ENCODE data around the gene PPP2R1B. TPM values are rescaled to one million over a fixed set of nuclear protein-coding genes. Genes with fewer than 3 reads are reported as not detected.
A peak's percentile ranks its signal among the peaks of the same experiment; 100 is the strongest.

PPP2R1B gene
- total RNA-seq, 8 experiments from 2014 or later, result 11.8 to 43.7 (median 19.4) TPM

DNA sequence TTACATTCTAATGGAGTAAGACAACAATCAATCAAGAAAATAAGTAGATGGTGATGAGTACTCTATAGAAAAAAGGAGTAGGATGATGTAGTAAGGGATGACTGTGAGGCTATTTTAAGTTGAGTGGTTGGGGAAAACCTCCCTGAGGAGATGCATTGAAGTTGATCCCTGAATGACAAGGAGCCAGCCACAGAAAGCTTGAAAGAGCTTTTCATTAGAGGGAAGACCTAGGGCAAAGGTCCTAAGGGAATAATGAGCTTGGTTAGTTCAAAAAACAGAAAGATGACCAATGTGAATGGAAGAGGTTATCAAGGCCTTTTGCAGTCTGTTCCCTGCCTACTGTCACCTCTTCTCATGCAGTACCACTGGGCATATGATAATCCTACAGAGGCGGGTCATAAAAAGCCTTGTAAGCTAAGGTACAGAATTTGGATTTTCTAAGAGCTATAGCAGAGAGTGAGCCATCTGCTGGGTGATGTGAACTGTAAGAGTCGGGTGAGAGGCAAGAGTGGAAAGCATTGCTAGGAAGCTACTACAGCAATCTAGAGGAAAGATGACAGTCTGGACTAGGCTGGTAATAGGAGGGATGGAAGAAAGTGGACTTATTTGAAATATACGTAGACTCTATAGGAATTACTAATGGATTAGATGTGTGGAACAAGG is 3.1 kb downstream of the PPP2R1B start:
- ATAC-seq (replicated peaks in 6 of 8), result peak in 1 of 8 experiments; percentile 5
- 23 to 93% (median 80%) methylated on average over 1 to 2 of the region's 3 CpGs; no CpG with 5 or more reads in 5 of the 10 experiments for WGBS, 10 experiments
- H3K4me3 ChIP-seq, result no peak overlapping the region
- H3K27ac ChIP-seq, result no peak overlapping the region
- in situ Hi-C loops (cut with MboI; ENCODE audit: low pct_unique_long_range_greater_than_20kb in 2 of 9, low sequenced_read_pairs in 9 of 9, unreplicated experiment in 9 of 9), result loop anchor here in 3 of 9 experiments (10.0 to 25.0 kb wide), 5 partner anchors 82 to 301 kb away; partner anchors contain the start of gene SIK2 (in 1 of the 3)
- H3K4me1 ChIP-seq (replicated peaks in 1 of 2), result peaks cover 23% of the 10 kb centered on the region in 2 donors

DNA sequence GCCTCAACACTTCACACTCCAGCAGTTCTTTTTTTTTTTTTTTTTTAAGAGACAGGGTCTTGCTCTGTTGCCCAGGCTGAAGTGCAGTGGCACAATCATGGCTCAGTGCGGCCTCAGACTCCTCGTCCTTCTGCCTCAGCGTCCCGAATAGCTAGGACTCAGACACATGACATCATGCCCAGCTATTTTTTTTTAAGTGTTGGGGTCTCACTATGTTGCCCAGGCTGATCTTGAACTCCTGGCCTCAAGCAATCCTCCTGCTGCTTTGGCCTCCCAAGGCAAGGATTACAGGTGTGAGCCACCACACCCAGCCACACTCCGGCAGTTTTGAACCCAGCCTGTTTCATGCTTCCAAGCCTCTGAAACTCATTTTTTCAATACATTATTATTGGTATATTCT is 3.7 kb downstream of the PPP2R1B start:
- in situ Hi-C loops (cut with MboI; ENCODE audit: low pct_unique_long_range_greater_than_20kb in 2 of 9, low sequenced_read_pairs in 9 of 9, unreplicated experiment in 9 of 9), result loop anchor here in 3 of 9 experiments (10.0 to 25.0 kb wide), 5 partner anchors 82 to 300 kb away; partner anchors contain the start of gene SIK2 (in 1 of the 3)
- H3K4me3 ChIP-seq, result no peak overlapping the region
- 78 to 100% (median 100%) methylated on average over 2 to 5 of the region's 5 CpGs; no CpG with 5 or more reads in 3 of the 10 experiments for WGBS, 10 experiments
- ATAC-seq (replicated peaks in 6 of 8), result no peak
- no peak overlapping the region for H3K27ac ChIP-seq
- H3K4me1 ChIP-seq (replicated peaks in 1 of 2), result peaks cover 23% of the 10 kb centered on the region in 2 donors

DNA sequence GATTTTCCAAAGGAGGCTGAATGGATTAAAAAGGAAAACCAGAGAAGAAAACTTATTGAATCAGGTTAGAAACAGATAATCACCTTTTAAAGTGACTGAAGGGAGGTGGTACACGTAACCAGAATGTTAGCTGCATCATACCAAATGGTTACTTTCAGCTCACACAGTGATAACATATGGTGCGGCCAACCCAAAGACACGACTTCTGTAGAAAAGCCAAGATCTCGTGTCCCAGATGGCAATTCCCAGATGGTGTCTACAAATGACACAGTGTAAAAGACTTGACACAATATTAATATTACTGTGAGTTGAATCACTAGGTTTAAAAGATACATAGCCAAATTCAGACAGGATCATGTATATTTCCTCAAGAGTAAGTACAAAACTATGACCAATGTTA is 5.2 kb downstream of the PPP2R1B start:
- no peak for ATAC-seq (replicated peaks in 6 of 8)
- in situ Hi-C loops (cut with MboI; ENCODE audit: low pct_unique_long_range_greater_than_20kb in 2 of 9, low sequenced_read_pairs in 9 of 9, unreplicated experiment in 9 of 9), result loop anchor here in 3 of 9 experiments (10.0 to 25.0 kb wide), 5 partner anchors 84 to 299 kb away; partner anchors contain the start of gene SIK2 (in 1 of the 3)
- Histone ChIP-seq H3K4me3 (no peak overlapping the region), H3K4me1 (replicated peaks in 1 of 2) (peaks cover 17 to 20% of the 10 kb centered on the region in 2 donors), H3K27ac (no peak overlapping the region)
- WGBS, 10 experiments, result 40 to 100% (median 80%) methylated on average over 1 to 4 of the region's 4 CpGs; no CpG with 5 or more reads in 1 of the 10 experiments

DNA sequence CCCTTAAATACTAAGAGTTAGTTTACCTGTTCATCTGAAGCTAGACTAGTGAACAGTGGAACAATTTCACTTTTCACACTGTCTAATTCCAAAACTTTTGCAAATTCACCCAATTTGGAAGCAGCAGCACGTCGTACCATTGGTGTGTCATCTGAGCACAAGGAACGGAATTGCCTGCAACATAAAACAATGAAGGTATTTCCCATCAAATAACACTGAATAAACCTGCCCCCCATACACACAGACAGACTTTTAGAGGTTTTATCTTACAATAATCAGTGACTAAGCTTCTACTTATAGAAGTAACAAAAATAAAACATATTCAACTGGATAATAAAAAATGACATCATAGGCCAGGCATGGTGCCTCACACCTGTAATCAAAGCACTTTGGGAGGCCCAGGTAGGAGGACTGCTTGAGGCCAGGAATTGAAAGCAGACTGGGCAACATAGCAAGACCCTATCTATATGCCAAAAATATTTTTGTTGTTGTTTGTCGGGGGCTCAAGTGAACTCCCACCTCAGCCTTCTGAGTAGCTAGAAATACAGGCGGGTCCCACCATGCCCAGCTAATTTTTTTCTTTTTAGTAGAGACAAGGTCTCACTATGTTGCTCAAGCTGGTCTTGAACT is 6.3 kb downstream of the PPP2R1B start:
- WGBS, 10 experiments, result 71 to 100% (median 94%) methylated on average over 1 to 5 of the region's 5 CpGs; no CpG with 5 or more reads in 1 of the 10 experiments
- in situ Hi-C loops (cut with MboI; ENCODE audit: low pct_unique_long_range_greater_than_20kb in 2 of 9, low sequenced_read_pairs in 9 of 9, unreplicated experiment in 9 of 9), result loop anchor here in 3 of 9 experiments (10.0 to 25.0 kb wide), 5 partner anchors 85 to 298 kb away; partner anchors contain the start of gene SIK2 (in 1 of the 3)

DNA sequence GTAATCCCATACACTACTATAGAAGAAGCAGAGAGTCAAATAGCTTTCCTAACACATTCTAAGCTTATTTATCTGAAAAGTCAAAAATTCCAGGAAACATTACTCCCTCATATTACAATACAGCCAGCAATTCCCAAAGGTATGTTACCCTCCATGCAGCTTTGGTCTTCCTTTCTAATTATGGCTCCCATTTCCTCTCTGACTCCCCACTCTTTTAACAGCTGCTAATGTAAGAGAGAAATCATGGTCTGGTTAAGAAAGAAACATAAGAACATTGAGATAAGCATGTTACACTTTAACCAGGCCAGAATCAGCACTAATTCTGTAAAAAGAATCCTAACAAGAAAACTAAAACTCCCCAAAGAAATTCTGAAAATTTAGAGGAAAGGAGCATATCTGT is 6.8 kb downstream of the PPP2R1B start:
- in situ Hi-C loops (cut with MboI; ENCODE audit: low pct_unique_long_range_greater_than_20kb in 2 of 9, low sequenced_read_pairs in 9 of 9, unreplicated experiment in 9 of 9), result loop anchor here in 2 of 9 experiments (25.0 kb wide), 2 partner anchors 172 to 297 kb away; no protein-coding TSS in a partner anchor
- H3K4me1 ChIP-seq (replicated peaks in 1 of 2), result peaks cover 10 to 11% of the 10 kb centered on the region in 2 donors
- H3K4me3 ChIP-seq, result no peak overlapping the region
- ATAC-seq (replicated peaks in 6 of 8), result no peak
- no peak overlapping the region for H3K27ac ChIP-seq

More for the DNA sequence above, 6.3 kb downstream of the PPP2R1B start:
- H3K27ac ChIP-seq, result no peak overlapping the region
- ATAC-seq (replicated peaks in 6 of 8), result no peak
- H3K4me3 ChIP-seq, result no peak overlapping the region
- peaks cover 15 to 17% of the 10 kb centered on the region in 2 donors for H3K4me1 ChIP-seq (replicated peaks in 1 of 2)

DNA sequence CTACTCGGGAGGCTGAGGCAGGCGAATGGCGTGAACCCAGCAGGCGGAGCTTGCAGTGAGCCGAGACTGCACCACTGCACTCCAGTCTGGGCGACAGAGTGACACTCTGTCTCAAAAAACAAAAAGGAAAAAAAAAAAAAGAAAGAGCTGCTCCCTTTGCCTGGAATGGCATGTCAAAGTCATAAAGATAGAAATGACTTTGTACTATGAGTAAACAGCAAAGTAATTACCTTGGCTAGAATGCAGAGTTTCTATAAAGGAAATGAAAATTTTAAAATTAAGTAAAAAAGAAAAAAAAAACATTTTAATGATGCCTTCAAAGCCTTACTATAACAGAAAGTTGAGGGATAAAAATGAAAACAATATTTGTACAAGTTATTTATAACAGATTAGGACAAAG is 10.1 kb downstream of the PPP2R1B start:
- WGBS, 10 experiments, result 92 to 100% (median 96%) methylated on average over 1 to 6 of the region's 6 CpGs; no CpG with 5 or more reads in 3 of the 10 experiments
- Histone ChIP-seq H3K27ac (no peak overlapping the region), H3K4me1 (replicated peaks in 1 of 2) (no peaks in the 10 kb centered on the region), H3K4me3 (no peak overlapping the region)
- in situ Hi-C loops (cut with MboI; ENCODE audit: low pct_unique_long_range_greater_than_20kb in 2 of 9, low sequenced_read_pairs in 9 of 9, unreplicated experiment in 9 of 9), result loop anchor here in 2 of 9 experiments (25.0 kb wide), 2 partner anchors 169 to 294 kb away; no protein-coding TSS in a partner anchor
- no peak for ATAC-seq (replicated peaks in 6 of 8)

DNA sequence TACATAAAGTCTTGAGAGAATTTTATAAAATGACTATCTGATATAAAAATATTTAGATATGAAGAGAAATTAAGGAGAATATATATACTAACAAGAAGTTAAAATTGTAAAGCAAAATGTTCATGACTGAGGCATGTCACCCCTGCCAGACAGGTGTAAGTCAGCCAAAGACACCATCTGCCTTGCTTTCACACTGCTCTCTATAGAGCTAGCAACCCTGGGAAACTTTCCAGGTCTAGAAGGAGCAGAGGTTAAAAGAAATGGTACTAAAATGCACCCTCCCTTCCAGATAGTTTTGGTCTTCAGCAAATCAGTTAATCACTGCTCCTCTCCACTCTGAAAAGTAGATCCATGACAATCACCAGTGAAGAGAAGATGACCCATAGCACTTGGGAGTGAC is 16.5 kb downstream of the PPP2R1B start:
- Histone ChIP-seq H3K4me1 (replicated peaks in 1 of 2) (no peaks in the 10 kb centered on the region), H3K27ac (no peak overlapping the region), H3K4me3 (no peak overlapping the region)
- in situ Hi-C loops (cut with MboI; ENCODE audit: low pct_unique_long_range_greater_than_20kb in 2 of 9, low sequenced_read_pairs in 9 of 9, unreplicated experiment in 9 of 9), result loop anchor here in 2 of 9 experiments (25.0 kb wide), 2 partner anchors 162 to 287 kb away; no protein-coding TSS in a partner anchor
- no peak for ATAC-seq (replicated peaks in 6 of 8)

DNA sequence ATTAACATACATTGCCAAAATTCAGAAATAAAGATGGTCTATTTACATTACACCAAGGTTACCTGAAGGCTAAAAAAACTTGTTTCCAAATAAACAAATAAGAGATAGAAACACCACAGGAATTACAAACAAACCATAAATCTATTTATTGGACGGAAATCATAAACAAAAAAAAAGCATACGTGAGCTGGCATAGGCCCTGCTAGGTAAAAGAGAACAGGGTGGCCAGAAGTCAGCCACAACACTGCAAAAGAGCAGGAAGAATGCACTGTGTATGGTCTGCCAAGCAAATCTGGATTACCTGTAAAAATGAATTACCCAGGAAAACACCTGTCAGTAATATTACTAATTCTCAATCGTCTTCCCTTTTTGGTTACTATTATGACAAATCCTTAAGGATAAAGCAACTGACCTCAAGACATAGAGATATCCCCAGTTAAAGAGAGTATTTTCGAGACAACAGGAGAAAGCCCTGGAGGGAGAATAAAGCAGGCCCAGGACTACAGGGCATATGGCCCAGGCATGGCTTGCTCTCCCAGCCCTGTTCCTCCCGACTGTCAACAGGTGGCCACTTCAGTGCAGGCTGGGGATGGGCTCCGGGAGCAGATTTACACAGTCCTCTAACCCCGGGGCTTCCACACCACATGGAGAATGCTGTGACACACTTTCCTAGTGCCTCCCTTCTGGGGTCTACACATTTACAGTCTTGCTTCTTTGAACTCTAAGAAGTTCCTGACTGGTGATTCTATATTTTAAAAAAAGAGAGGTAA is 18.0 kb downstream of the PPP2R1B start:
- peak in 3 of 8 experiments; percentile 38 to 97 (median 88) for ATAC-seq (replicated peaks in 6 of 8)
- in situ Hi-C loops (cut with MboI; ENCODE audit: low pct_unique_long_range_greater_than_20kb in 2 of 9, low sequenced_read_pairs in 9 of 9, unreplicated experiment in 9 of 9), result no loop called here
- Histone ChIP-seq H3K4me1 (replicated peaks in 1 of 2) (no peaks in the 10 kb centered on the region), H3K27ac (no peak overlapping the region), H3K4me3 (no peak overlapping the region)
- WGBS, 10 experiments, result 36 to 100% (median 84%) methylated on average over 2 to 6 of the region's 7 CpGs

DNA sequence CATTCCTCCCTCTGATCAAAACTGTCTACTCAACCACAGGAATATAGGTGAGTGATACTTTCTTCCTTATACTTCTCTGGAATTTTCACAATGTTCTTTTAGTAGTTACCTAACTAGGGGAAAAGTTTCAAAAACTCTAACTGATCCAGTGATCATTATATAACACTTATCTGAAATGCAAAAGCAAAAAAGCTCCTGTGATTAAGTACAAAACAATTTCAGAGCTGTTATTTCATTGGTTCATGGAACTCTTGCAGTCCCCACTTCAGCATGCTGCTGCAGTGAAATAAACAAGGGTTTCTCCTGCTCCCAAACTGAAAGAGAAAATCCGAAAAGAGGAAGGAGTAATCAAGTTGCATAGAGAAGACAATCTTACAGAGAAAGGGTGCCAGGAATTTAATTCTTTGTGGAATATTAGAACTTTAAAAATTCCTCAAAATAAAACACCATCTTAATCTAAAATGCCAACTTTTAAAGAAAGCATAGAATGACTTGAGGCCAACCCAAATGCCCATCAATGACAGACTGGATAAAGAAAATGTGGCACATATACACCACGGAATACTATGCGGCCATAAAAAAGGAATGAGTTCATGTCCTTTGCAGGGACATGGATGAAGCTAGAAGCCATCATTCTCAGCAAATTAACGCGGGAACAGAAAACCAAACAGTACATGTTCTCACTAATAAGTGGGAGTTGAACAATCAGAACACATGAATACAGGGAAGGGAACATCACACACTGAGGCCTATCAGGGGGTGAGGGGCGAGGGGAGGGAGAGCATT is 20.3 kb downstream of the PPP2R1B start:
- in situ Hi-C loops (cut with MboI; ENCODE audit: low pct_unique_long_range_greater_than_20kb in 2 of 9, low sequenced_read_pairs in 9 of 9, unreplicated experiment in 9 of 9), result no loop called here
- H3K4me3 ChIP-seq, result no peak overlapping the region
- no peak for ATAC-seq (replicated peaks in 6 of 8)
- whole genome bisulfite sequencing, 10 experiments, result 64 to 100% (median 91%) methylated on average over 1 to 5 of the region's 6 CpGs
- H3K4me1 ChIP-seq (replicated peaks in 1 of 2), result no peaks in the 10 kb centered on the region
- no peak overlapping the region for H3K27ac ChIP-seq

DNA sequence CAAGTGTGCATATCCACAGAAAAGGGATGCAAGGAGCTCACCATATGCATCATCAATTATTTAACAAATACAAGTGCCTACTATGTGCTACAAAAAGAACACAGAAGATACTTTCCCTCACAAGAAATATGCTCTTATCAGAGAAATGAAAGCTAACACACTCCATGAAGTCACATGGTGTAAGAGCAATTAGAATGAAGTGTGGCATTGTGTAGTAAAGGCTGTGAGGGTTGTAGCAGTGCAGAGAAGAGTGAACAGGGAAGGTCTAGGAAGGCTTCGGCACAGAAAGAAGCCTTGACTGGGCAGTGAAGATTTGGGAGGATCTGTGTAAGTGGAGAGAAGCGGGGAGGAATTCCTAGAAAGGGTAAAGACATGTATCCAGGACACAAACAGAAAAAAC is 22.5 kb downstream of the PPP2R1B start:
- Histone ChIP-seq H3K27ac (no peak overlapping the region), H3K4me1 (replicated peaks in 1 of 2) (no peaks in the 10 kb centered on the region), H3K4me3 (no peak overlapping the region)
- WGBS, 10 experiments, result 50 to 100% (median 100%) methylated on average over 1 to 2 of the region's 2 CpGs; no CpG with 5 or more reads in 5 of the 10 experiments
- in situ Hi-C loops (cut with MboI; ENCODE audit: low pct_unique_long_range_greater_than_20kb in 2 of 9, low sequenced_read_pairs in 9 of 9, unreplicated experiment in 9 of 9), result no loop called here
- ATAC-seq (replicated peaks in 6 of 8), result no peak

DNA sequence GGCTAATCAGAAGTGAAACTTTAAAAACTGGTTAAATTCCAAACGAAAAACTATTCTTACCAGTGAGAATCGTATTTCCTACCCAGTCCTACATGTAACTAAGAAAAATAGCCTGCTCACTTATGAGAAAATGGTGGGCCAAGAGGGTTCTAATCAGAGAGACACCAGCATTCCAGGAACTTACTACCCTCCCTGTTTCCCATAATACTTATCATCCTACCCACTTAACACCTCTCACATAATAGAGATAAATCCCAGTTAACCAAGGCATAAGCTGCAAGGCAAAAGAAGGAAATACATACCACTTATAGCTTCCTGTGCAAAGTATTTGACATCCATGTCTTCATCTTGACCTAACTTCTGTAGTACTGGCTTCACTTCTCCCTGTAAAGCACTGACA is 24.4 kb downstream of the PPP2R1B start:
- Histone ChIP-seq H3K27ac (no peak overlapping the region), H3K4me1 (replicated peaks in 1 of 2) (peaks cover under 1 to 4% of the 10 kb centered on the region in 2 donors), H3K4me3 (no peak overlapping the region)
- no peak for ATAC-seq (replicated peaks in 6 of 8)
- 65 to 100% (median 86%) methylated on average over 1 to 2 of the region's 2 CpGs; no CpG with 5 or more reads in 3 of the 10 experiments for WGBS, 10 experiments
- in situ Hi-C loops (cut with MboI; ENCODE audit: low pct_unique_long_range_greater_than_20kb in 2 of 9, low sequenced_read_pairs in 9 of 9, unreplicated experiment in 9 of 9), result no loop called here

DNA sequence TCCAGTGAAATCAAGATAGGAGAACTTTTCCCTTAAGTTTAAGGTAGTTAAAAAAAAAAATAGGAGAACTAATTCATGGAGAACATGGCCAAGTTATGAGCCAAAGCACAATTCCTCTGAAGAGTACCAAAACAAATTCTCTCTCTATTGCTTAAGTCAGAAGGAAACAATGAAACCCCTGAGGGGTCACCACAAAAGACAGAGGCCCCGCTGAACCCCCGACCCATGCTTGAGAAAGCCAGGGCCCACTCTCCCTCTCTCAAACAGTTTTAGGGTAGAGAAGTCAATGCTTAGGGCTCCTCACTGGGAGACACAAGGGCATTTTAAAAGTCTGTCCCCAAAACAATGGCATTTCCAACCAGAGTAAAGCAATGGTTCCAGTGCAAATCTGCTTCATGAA is 26.9 kb downstream of the PPP2R1B start:
- WGBS, 10 experiments, result 61 to 100% (median 87%) methylated on average over 2 of the region's 2 CpGs; no CpG with 5 or more reads in 4 of the 10 experiments
- in situ Hi-C loops (cut with MboI; ENCODE audit: low pct_unique_long_range_greater_than_20kb in 2 of 9, low sequenced_read_pairs in 9 of 9, unreplicated experiment in 9 of 9), result no loop called here
- H3K4me1 ChIP-seq (replicated peaks in 1 of 2), result peaks cover 25 to 28% of the 10 kb centered on the region in 2 donors
- no peak for ATAC-seq (replicated peaks in 6 of 8)
- H3K4me3 ChIP-seq, result no peak overlapping the region
- H3K27ac ChIP-seq, result no peak overlapping the region
